ENCODE data around the gene OSBPL5.
"Not testable (repeated sequence)": the region's sequence is repeated elsewhere in the genome, so short reads cannot be mapped to it uniquely, and the experiment has no call there.

Gene OSBPL5

DNA sequence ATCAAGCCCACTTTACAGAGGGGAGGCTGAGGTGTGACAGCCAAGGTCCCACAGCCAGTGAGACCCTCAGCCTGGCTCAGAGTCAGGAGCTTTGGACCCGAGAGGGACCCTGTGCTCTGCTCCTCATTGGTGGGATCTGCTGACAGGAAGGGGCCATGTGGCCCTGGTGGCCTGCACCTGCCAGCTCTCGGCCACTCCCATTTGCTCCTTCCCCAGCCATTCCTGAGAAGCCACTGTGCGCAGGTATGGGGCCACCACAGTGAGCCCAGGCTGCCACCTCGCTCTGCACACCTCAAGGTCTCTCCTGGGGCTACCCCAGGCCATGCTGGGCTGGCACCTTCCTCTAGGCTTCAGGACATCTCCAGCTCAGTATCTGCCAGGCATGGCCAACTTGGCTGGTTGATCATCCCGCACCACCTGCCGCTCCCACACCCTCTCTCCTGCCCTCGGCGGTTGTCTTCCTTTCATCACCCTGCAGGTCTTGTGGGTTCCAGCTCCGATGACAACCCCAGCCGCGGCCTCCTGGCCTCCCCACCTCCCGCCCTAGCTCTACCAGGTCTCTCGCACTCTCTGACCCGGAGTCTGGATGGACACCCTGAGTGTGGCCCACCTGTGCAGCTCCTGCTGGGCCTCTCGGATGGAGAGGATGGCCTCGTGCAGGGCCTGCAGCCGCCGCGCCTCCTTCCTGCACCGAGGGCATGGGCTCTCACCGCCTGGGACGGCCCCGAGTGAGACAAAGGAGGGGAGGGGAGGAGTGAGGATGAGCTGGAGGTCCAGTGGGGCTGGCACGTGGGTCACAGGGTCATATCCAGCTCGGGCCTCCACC is 75.7 kb downstream of the OSBPL5 start:
- DNase-seq (ENCODE audit: low read depth in 1 of 2, low spot score in 1 of 2): no peak

DNA sequence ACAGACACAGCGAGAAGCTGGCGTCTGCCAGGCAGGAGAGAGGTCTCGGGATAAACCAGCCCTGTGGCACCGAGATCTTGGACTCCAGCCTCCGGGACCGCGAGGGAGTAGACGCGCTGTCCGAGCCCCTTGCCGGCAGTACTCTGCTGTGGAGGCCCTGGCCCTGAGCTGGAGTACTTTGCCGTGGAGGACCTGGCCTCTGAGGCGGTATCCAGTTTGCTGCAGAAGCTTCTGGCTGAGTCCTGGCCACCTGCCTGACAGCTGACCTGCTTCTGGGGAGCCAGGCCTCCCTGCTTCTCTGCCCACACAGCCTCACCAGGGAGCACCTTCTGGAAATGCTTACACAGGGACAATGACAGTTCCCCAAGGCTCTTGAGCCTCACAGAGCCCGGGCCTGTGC is 76.3 kb downstream of the OSBPL5 start:
- DNase-seq (ENCODE audit: low read depth in 1 of 2, low spot score in 1 of 2): no peak

DNA sequence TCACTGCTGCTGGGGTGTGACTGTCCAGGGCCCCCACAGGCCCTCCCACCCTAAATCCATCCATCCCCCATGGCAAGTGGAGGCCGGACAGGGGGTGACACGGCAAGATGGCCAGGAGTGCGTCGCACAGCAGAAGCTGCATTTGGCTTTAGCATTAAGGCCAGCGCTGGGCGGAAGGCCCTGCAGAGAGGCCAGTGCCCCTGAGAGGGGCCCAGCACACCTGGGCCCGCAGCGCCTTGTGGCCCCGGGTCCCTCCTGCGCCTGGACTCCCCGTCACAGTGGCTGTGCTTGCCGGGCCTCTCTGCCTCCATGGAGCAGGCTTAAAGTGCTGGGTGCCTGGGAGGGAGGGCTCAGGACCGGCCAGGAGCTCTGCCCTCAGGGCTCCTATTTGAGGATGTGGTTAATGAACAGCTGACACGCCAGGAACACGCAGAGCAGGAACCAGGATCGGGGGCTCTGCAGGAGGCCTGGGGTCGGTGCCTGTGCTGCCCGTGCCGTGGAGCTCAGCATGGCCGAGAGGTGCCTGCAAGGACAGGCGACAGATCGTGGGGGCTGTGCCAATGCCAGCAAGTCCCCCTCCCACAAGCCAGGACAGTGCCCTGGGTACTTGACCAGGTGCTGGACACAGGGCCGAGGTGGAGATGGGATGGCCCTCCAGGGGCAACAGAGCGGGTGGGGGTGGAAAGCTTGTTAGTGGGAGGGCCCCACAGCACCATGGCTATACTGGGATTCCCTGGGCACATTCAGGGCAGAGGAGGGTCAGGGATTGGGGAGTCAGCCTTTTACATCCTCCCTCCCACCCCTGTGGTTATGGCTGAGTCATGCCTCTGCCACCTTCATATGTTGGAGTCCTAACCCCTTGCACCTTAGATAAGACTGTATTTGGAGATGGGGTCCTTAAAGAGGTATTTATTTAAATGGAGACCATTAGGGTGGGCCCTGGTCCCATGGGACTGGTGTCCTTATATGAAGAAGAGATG is 77.0 kb downstream of the OSBPL5 start:
- DNase-seq (ENCODE audit: low read depth in 1 of 2, low spot score in 1 of 2): no peak

DNA sequence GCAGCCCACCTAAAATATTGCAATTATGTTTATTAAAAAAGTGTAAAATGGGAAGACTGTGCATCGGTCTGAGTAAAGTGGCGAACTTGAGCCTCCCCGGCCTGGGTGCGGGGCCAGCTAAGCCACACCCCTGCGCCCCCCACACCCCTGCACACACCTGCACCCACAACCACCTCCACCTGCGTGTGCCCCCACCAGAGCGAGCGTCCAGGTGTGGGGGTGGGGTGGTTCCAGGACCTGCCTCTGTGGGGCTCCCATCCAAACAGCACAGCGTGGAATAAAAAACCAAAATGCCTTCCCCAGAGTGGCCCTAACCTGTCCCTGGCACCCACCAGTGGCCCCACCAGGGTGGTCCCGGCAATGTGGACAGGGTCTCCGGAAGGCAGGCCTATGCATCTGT is 77.7 kb downstream of the OSBPL5 start:
- no peak for DNase-seq (ENCODE audit: low read depth in 1 of 2, low spot score in 1 of 2)

DNA sequence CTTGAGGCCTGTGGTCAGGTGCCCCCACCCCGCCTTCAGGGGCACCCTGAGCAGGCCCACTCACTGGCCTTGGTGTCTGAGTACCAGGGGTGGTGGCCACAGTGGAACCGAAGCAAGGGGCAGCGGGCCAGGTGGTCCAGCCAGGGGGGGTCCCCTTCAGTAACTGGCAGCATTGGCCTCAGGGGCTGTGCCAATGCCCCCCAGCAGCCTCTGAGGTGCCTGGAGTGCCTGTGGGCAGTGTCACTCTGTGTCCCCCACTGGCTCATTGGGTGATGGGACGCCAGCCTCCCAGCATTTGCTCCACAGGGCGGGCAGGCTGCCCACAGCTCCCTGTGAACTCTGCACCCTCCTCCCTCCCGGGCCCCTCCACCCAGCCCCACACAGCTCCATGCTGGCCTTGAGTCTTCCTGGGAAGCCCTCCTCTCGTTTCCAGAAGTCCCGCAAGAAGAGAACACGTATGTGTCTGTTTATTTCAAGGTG is 78.4 kb downstream of the OSBPL5 start:
- no peak for DNase-seq (ENCODE audit: low read depth in 1 of 2, low spot score in 1 of 2)

DNA sequence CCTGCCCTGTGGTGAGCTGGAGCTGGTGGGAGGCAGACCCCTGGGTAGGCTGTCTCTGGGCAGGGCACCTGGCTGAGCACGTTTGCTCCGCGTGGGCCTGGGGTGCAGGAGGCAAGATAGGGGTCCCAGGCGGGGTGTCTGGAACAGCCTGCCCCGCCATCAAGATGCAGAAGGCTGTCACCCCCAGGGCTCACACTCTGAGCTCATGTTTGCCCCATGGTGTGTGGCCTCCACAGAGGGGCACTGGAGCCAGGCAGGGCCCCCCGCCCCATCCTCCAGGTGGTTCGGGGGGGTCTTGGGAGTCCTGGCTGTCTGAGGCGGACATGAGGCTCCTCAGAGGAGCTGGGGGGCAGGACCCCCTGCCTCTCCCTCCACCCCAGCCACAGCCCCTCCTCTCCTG is 79.0 kb downstream of the OSBPL5 start:
- no peak for DNase-seq (ENCODE audit: low read depth in 1 of 2, low spot score in 1 of 2)

DNA sequence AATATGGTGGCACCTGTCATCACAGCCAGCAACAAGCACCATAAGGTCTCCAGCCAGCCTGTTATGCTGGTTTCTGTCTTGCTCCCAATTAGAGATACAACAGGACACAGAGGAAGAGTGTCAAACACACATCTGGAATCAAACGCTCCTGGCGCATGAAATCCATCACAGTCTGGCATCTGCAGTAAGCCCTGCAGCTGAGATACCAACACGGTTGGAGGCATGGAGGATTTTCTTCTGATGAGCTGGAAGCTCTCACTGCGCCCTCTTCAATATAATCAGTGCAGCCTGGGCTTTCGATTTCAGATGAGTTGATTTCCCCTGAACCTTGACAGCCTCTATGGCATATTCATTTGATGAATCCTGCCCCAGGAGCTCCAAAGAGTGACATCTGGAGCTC is 80.1 kb downstream of the OSBPL5 start:
- no peak for DNase-seq (ENCODE audit: low read depth in 1 of 2, low spot score in 1 of 2)

DNA sequence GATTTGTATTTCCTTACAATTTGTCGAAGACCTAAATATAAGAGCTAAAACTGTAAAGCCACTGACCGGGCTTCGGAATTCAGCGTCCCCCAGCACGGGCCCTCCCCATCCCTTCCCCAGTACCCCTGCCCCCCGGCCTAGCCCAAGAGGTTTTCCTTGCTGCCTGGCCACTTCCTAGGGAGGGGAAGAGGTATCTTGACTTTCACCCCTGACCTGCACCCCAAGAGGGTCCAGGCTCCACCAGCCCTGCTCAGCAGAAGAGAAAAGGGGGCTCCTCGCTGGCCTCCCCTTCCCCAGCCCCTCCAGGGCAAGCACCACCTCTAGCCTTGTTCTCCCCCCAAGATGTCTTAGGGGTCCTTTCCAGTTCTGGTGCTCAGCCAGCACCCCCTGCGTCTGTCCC is 81.8 kb downstream of the OSBPL5 start:
- DNase-seq (ENCODE audit: low read depth in 1 of 2, low spot score in 1 of 2): no peak

DNA sequence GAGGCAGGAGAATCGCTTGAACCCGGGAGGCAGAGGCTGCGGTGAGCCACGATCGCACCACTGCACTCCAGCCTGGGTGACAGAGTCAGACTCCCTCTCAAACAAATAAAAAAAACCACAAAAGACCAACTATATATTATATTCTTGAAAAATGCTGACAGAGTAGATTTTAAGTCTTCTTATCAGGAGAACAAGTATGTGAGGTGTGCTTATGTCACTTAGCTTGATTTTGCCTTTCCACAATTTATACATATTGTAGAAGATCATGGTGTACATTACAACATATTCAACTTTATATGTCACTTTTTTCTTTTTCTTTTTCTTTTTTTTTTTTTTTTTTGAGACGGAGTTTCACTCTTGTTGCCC is 83.7 kb downstream of the OSBPL5 start:
- no peak for DNase-seq (ENCODE audit: low read depth in 1 of 2, low spot score in 1 of 2)

DNA sequence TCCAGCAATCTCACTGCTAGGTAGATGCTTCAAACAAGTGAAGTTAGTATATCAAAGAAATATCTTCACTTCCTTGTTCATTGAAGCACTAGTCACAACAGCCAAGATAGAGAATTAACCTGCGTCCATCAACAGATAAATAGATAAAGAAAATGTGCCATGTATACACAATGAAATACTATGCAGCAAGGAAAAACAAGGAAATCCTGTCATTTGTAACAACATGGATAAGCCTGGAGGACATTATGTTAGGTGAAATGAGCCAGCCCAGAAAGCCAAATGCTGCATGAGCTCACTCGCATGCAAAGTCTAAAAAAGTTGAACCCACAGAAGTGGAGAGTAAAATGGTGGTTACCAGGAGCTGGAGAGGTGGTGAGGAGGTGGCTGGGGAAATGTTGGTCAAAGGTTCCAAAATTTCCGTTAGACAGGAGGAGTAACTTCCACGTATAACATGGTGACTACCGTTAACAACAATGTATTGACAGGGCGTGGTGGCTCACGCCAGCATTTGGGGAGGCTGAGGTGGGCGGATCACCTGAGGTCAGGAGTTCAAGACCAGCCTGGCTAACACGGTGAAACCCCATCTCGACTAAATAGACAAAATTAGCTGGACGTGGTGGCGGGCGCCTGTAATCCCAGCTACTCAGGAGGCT is 84.3 kb downstream of the OSBPL5 start:
- no peak for DNase-seq (ENCODE audit: low read depth in 1 of 2, low spot score in 1 of 2)

DNA sequence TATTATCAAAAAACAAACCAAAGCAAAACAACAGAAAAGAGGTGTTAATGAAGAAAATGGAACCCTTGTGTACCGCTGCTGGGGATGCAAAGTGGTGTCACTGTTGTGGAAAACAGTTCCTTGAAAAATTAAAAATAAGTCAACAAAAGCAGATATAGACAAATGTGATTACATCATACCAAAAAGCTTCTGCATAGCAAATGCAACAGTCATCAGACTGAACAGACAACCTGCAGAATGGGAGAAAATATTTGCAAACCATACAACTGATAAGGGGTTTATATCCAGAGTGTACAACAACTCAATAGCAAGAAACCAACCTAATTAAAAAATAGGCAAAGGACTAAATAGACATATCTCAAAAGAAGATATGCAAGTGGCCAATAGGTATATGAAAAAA is 85.0 kb downstream of the OSBPL5 start:
- no peak for DNase-seq (ENCODE audit: low read depth in 1 of 2, low spot score in 1 of 2)

DNA sequence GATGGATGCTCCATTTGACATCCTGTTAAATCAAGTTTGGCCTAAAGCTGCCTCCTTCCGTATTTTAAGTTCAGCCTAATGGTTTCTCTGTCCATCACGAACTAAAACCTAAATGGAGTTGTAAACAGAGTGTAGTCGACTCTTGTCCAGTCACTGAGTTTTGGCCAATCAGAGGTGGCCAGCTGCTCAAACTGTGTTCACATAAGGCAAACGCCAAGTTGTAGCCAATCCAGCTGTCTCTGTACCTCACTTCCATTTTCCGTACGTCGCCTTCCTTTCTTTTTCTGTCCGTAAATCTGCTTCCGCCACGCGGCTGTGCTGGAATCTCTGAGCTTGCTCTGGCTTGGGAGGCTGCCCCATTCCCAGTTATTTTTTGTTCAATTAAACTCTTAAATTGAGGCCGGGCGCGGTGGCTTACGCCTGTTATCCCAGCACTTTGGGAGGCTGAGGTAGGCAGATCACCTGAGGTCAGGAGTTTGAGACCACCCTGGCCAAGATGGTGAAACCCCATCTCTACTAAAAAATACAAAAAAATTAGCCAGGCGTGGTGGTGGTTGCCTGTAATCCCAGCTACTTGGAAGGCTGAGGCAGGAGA is 87.2 kb downstream of the OSBPL5 start:
- DNase-seq (ENCODE audit: low read depth in 1 of 2, low spot score in 1 of 2): no peak

DNA sequence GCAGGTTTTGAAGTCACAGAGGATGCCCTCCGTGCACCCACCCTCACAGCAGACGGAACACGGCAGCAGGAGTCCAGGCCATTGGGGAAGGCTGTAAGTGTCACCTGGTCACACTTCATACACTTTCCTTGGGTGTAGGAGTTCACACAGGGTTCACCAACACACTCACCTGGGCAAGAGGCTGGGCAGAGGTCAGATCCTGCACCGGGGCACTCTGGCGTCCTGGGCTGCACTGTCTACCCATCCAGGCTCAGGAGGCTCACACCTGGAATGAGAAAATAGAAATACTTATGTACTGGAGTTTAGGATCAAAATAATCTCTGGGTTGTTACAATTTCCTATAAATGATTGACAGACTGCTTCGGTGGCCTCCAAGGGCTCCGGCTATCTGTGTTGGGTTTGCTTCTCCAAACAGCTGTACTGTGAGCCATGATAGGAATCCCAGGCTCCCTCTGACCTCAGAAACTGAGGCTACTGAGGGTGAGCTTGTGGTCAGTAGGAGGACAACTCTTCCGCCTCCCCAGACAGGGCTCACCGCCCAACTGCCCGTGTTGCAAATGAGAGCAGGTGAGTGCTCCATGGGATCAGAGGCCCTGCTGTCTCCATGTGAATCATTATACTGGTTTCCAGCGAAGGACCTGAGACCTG is 87.8 kb downstream of the OSBPL5 start:
- DNase-seq (ENCODE audit: low read depth in 1 of 2, low spot score in 1 of 2): no peak

DNA sequence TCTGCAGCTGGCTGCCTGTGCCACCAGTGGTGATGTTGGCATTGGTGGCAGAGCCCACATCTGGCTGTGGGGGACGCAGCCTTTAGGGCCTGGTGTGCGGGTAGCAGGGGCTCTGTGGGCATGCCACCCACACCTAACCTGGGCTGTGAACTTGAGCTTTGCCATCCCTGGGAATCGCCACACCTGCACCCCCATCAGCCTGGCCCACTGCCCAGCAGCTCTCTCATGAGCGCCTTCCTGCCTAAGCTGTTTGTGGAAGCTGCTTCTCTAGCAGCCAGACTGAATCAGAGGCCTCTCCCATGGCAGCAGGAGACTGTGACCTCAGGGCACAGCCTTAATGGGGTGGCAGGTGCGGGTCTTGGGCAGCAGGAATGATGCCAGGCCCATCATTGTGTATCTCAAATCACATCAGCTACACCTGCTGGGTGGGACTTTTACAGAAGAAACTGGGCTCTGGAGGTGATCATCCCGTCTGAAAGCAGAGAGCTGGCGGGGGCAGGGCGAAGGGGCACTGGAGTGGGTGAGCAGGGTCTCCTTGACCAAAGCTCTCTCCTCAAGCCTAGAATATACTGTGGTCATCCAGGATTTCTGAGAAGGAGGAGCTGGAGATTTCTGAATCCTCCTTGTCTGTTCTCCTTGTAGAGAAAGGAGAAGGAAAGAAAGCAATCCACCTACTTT is 90.1 kb downstream of the OSBPL5 start:
- DNase-seq (ENCODE audit: low read depth in 1 of 2, low spot score in 1 of 2): no peak

DNA sequence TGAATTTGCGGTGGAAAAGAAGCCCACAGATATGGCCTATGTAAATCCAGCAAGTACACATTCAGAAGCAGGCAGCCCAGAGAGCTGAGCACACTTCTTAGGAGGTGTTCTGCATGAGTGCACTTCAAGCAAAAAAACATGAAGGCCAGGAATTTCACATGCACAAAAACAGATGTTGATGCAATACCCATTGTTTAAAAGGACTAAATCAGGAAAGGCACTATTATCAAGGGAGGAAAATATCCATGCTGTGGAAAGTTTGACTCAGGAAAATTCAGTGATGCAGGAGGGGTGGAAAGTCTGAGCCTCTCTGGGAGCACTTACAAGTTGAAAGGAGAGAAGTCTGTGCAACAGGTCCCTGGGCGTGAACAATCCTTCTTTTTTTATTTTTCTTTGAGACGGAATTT is 92.1 kb downstream of the OSBPL5 start:
- no peak for DNase-seq (ENCODE audit: low read depth in 1 of 2, low spot score in 1 of 2)

DNA sequence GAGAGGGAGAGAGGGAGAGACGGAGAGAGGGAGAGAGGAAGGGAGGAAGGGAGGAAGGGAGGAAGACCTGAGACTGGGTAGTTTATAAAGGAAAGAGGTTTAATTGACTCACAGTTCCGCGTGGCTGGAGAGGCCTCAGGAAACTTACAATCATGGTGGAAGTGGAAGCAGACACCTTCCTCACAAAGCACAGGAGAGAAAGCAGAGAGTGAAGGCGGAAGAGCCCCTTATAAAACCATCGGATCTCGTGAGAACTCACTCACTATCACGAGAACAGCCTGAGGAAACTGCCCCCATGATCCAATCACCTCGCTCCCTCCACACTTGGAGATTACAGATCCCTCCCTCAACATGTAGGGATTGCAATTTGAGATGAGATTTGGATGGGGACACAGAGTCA is 95.7 kb downstream of the OSBPL5 start:
- no peak for DNase-seq (ENCODE audit: low read depth in 1 of 2, low spot score in 1 of 2)

DNA sequence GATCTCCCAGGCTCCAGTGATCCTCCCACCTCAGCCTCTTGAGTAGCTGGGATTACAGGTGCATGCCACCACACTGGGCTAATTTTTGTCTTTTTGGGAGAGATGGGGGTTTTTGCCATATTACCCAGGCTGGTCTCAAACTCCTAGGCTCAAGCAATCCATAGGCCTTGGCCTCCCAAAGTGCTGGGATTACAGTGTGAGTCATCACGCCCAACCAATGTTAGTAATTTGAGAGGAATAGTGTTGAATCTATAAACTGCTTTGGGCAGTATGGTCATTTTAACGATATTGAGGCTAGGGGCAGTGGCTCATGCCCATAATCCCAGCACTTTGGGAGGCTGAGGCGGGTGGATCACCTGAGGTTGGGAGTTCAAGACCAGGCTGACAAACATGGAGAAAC is 98.8 kb downstream of the OSBPL5 start:
- not testable (repeated sequence) for DNase-seq (ENCODE audit: low read depth in 1 of 2, low spot score in 1 of 2)

DNA sequence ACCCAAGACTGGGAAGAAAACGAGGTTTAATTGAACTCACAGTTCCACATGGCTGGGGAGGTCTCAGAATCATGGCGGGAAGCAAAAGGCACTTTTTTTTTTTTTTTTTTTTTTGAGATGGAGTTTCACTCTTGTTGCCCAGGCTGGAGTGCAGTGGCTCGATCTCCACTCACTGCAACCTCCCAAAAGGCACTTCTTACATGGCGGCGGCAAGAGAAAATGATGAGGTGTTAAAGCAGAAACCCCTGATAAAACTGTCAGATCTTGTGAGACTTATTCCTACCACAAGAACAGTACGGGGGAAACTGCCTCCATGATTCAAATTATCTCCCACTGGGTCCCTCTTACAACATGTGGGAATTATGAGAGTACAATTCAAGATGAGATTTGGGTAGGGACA is 100.4 kb downstream of the OSBPL5 start:
- not testable (repeated sequence) for DNase-seq (ENCODE audit: low read depth in 1 of 2, low spot score in 1 of 2)

DNA sequence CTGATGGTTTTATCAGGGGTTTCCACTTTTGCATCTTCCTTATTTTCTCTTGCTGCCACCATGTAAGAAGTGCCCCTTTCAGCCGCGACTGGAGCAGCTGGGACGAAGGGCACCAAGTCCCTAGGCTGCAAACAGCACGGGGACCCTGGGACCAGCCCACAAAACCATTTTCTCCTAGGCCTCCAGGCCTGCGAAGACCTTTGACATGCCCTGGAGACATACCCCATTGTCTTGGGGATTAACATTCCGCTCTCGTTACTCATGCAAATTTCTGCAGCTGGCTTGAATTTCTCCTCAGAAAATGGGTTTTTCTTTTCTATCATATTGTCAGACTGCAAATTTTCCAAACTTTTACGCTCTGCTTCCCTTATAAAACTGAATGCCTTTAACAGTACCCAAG is 101.2 kb downstream of the OSBPL5 start:
- DNase-seq (ENCODE audit: low read depth in 1 of 2, low spot score in 1 of 2): not testable (repeated sequence)

DNA sequence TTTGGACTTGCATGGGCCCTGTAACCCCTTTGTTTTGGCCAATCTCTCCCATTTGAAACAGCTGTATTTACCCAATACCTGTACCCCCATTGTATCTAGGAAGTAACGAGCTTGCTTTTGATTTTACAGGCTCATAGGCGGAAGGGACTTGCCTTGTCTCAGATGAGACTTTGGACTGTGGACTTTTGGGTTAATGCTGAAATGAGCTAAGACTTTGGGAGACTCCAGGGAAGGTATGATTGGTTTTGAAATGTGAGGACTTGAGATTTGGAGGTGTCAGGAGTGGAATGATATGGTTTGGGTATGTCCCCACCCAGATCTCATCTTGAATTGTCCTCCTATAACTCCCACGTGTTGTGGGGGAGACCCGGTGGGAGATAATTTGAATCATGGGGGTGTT is 101.7 kb downstream of the OSBPL5 start:
- DNase-seq (ENCODE audit: low read depth in 1 of 2, low spot score in 1 of 2): not testable (repeated sequence)

Data from activated CD4-positive, alpha-beta T cell treated with anti-CD3 and anti-CD28 coated beads, Interleukin-2, amount 50 U/mL, for 24 hours (primary cell).